Measurements from ENCODE around the gene CEP170B. TPM values are rescaled to one million over a fixed set of nuclear protein-coding genes. Genes with fewer than 3 reads are reported as not detected.

The CEP170B gene
- total and polyA plus RNA-seq, 9 of the 15 experiments (the other 6 are each of a cell fraction or from before 2014, with no cell fraction given), result 0.01 to 10.2 (median 2.2) TPM

DNA sequence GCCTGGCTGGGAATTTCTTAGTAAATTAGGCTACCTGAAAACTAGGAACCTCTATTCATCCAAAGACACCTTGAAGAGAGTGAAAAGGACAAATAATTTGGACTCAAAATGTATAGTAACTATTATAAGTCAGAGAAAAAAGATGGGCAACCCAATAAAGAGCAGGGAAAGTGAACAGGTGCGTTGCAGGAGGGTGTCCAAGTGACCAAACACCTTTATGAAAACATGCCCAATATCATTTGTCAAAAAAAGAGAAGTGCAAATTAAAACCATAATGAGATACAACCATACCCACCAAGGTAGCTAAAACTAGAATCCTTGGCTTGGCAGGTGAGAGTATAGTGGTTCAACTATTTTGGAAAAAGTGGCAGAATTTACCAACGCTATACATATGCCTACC lies 34.7 kb downstream of the CEP170B start (continued):
- TF ChIP-seq ARID1B (IDR thresholded peaks at IDR 0.05), result no peak
- TF ChIP-seq CTBP1 (IDR thresholded peaks at IDR 0.05; ENCODE audit: borderline replicate concordance), result no peak
- no peak for TF ChIP-seq TOE1 (IDR thresholded peaks at IDR 0.05; ENCODE audit: borderline replicate concordance)
- no peak for TF ChIP-seq TOE1 (CRISPR knock-in tag; IDR thresholded peaks at IDR 0.05; ENCODE audit: borderline replicate concordance, low read depth)
- TF ChIP-seq PHF20 (IDR thresholded peaks at IDR 0.05; ENCODE audit: partially characterized antibody), result no peak
- TF ChIP-seq, protein P1, sequence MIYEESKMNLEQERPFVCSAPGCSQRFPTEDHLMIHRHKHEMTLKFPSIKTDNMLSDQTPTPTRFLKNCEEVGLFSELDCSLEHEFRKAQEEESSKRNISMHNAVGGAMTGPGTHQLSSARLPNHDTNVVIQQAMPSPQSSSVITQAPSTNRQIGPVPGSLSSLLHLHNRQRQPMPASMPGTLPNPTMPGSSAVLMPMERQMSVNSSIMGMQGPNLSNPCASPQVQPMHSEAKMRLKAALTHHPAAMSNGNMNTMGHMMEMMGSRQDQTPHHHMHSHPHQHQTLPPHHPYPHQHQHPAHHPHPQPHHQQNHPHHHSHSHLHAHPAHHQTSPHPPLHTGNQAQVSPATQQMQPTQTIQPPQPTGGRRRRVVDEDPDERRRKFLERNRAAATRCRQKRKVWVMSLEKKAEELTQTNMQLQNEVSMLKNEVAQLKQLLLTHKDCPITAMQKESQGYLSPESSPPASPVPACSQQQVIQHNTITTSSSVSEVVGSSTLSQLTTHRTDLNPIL (CRISPR knock-in tag; IDR thresholded peaks at IDR 0.05), result no peak
- no peak for TF ChIP-seq RFX5 (IDR thresholded peaks at IDR 0.05; ENCODE audit: low read depth, low read length)
- TF ChIP-seq LCOR (CRISPR knock-in tag; IDR thresholded peaks at IDR 0.05), result no peak
- TF ChIP-seq ELF4 (CRISPR knock-in tag; IDR thresholded peaks at IDR 0.05), result no peak
- TF ChIP-seq, protein P2, sequence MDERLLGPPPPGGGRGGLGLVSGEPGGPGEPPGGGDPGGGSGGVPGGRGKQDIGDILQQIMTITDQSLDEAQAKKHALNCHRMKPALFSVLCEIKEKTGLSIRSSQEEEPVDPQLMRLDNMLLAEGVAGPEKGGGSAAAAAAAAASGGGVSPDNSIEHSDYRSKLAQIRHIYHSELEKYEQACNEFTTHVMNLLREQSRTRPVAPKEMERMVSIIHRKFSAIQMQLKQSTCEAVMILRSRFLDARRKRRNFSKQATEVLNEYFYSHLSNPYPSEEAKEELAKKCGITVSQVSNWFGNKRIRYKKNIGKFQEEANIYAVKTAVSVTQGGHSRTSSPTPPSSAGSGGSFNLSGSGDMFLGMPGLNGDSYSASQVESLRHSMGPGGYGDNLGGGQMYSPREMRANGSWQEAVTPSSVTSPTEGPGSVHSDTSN (CRISPR knock-in tag; IDR thresholded peaks at IDR 0.05; ENCODE audit: low read depth), result no peak
- TF ChIP-seq, protein P2 (tag; conservative IDR thresholded peaks at IDR 0.05; ENCODE audit: low read depth), result no peak
- TF ChIP-seq ZNF263 (CRISPR knock-in tag; IDR thresholded peaks at IDR 0.05; ENCODE audit: borderline replicate concordance), result no peak
- no peak for TF ChIP-seq NFYB (IDR thresholded peaks at IDR 0.05; ENCODE audit: extremely low read depth, insufficient read length)
- TF ChIP-seq SMARCB1 (IDR thresholded peaks at IDR 0.05; ENCODE audit: insufficient read length, low read depth), result no peak
- no peak for TF ChIP-seq ZNF12 (CRISPR knock-in tag; IDR thresholded peaks at IDR 0.05)
- no peak for TF ChIP-seq CREM (IDR thresholded peaks at IDR 0.05; ENCODE audit: low read depth)
- no peak for TF ChIP-seq NCOA2 (IDR thresholded peaks at IDR 0.05; ENCODE audit: partially characterized antibody in 2 of 2)
- TF ChIP-seq SAP30 (IDR thresholded peaks at IDR 0.05; ENCODE audit: borderline replicate concordance, insufficient read depth, low read depth, low read length, poor library complexity, severe bottlenecking), result no peak
- TF ChIP-seq ZNF584 (CRISPR knock-in tag; IDR thresholded peaks at IDR 0.05; ENCODE audit: low read depth), result no peak

Data from K562 (cell line).